HepG2 (cell line): ENCODE results near the gene DTNA. TPM values are rescaled to one million over a fixed set of nuclear protein-coding genes. Genes with fewer than 3 reads are reported as not detected.

Experiments used
- ATAC-seq: fragments of 200-7000 bp; cut with Tn5 transposase; 3 replicates; pipeline ENCODE4 v1.9.1; 2020; ENCODE audit warnings: mild to moderate bottlenecking, moderate library complexity
- BruUV-seq: library from RNA; stranded (reverse); fragments of 400-500 nt; replicated peaks from 2 replicates; lab custom pipeline; 2021; lab: Mats Ljungman, UMichigan
- CTCF ChIA-PET: fragments of 300-600 bp; formaldehyde crosslinking; extraction: SDS; loops from one replicate; lab custom pipeline; 2021; ENCODE audit warnings: low total read pairs, inconsistent platforms, low intra/inter-chr PET ratio; lab: Yijun Ruan, JAX
- POLR2A ChIA-PET: fragments of 350-600 bp; sonication (Branson Sonifier 250); formaldehyde crosslinking; loops from one replicate; lab custom pipeline; 2020; ENCODE audit warnings: antibody characterized with exemption, inconsistent platforms; lab: Yijun Ruan, JAX
- DNase-seq: peaks from one replicate; pipeline ENCODE4 v3.0.0-alpha.2; 2015; ENCODE audit warnings: low spot score
- FAIRE-seq: peaks from 3 replicates; lab custom pipeline; 2011; peaks lifted over from hg19 to GRCh38; lab: Jason Lieb, UNC
- H2AFZ ChIP-seq: one replicate; pipeline ENCODE4 v1.6.1; 2011; ENCODE audit warnings: low read length, inconsistent platforms
- H3K27ac ChIP-seq: fragments of 300-600 bp; 3 replicates; pipeline ENCODE4 v1.8.0; 2011; ENCODE audit warnings: mixed run types, mild to moderate bottlenecking, mixed read lengths, low read length, inconsistent platforms; ENCODE audit not compliant: insufficient read depth; ENCODE audit errors: extremely low read length
- H3K27me3 ChIP-seq, 2 experiments: fragments of 200-600 bp in 1 of 2; 2 replicates in 1 of 2; 3 replicates in 1 of 2; pipeline versions ENCODE4 v1.6.0 to v1.8.0; 2011; ENCODE audit warnings: low read length in 2 of 2, mild to moderate bottlenecking in 2 of 2, moderate library complexity in 2 of 2, inconsistent platforms in 1 of 2; ENCODE audit not compliant: insufficient read depth in 2 of 2, control insufficient read depth in 1 of 2
- H3K36me3 ChIP-seq, 2 experiments: fragments of 200-600 bp in 1 of 2; replicated peaks in 1 of 2; 2 replicates in 1 of 2; 3 replicates in 1 of 2; pipeline versions ENCODE4 v1.5.1 to v1.8.0; 2011; ENCODE audit warnings: low read length in 2 of 2, inconsistent platforms in 1 of 2; ENCODE audit not compliant: insufficient read depth in 2 of 2, control insufficient read depth in 1 of 2
- H3K4me1 ChIP-seq: 2 replicates; pipeline ENCODE4 v1.5.1; 2012; ENCODE audit warnings: low read length, inconsistent platforms; ENCODE audit not compliant: insufficient read depth
- H3K4me2 ChIP-seq: 2 replicates; pipeline ENCODE4 v1.6.0; 2011; ENCODE audit warnings: low read depth, low read length, inconsistent platforms
- H3K4me3 ChIP-seq, 3 experiments: fragments of 200-600 bp in 1 of 3; sonication (generic), shearing (Covaris generic) in 1 of 3; replicated peaks in 1 of 3; 2 replicates each; pipeline ENCODE4 v1.5.1; 2011 to 2016; ENCODE audit warnings: low read length in 3 of 3, inconsistent platforms in 2 of 3, low read depth in 2 of 3, mild to moderate bottlenecking in 2 of 3, control low read depth in 1 of 3, mixed read lengths in 1 of 3; ENCODE audit not compliant: insufficient read depth in 1 of 3
- H3K79me2 ChIP-seq: one replicate; pipeline ENCODE4 v1.6.1; 2011; ENCODE audit warnings: low read length, inconsistent platforms; ENCODE audit not compliant: insufficient read depth
- H3K9ac ChIP-seq: 2 replicates; pipeline ENCODE4 v1.6.0; 2011; ENCODE audit warnings: mild to moderate bottlenecking, low read depth, low read length, inconsistent platforms; ENCODE audit not compliant: insufficient read depth
- H3K9me3 ChIP-seq: 2 replicates; pipeline ENCODE4 v1.5.1; 2012; ENCODE audit warnings: mild to moderate bottlenecking, low read length
- H4K20me1 ChIP-seq: 2 replicates; pipeline ENCODE4 v1.6.0; 2011; ENCODE audit warnings: inconsistent platforms, mild to moderate bottlenecking, low read length, moderate library complexity; ENCODE audit not compliant: insufficient read depth
- ARNTL ChIP-seq: sonication (generic); formaldehyde crosslinking; IDR thresholded peaks from 2 replicates; pipeline ENCODE4 v1.4.0; 2020; ENCODE audit warnings: mild to moderate bottlenecking, missing genetic modification reagents
- CAMTA2 ChIP-seq: sonication (generic); formaldehyde crosslinking; IDR thresholded peaks from 2 replicates; pipeline ENCODE4 v1.4.0; 2020; ENCODE audit warnings: mild to moderate bottlenecking, missing genetic modification reagents, borderline replicate concordance
- CREB1 ChIP-seq, 2 experiments: fragments of 450-650 bp in 1 of 2; IDR thresholded peaks; 2 replicates each; pipeline ENCODE4 v1.6.1; 2016 to 2017; ENCODE audit warnings: control low read depth in 1 of 2, mild to moderate bottlenecking in 1 of 2, missing compliant biosample characterization in 1 of 2, missing genetic modification characterization in 1 of 2
- FOXO1 ChIP-seq: sonication (generic); formaldehyde crosslinking; IDR thresholded peaks from 2 replicates; pipeline ENCODE4 v1.4.0; 2020; ENCODE audit warnings: missing genetic modification reagents
- GABPB1 ChIP-seq: IDR thresholded peaks from 2 replicates; pipeline ENCODE4 v1.6.1; 2016; ENCODE audit warnings: mild to moderate bottlenecking, missing genetic modification reagents, moderate library complexity, missing compliant biosample characterization
- HDAC6 ChIP-seq: fragments of 200-600 bp; sonication (generic); IDR thresholded peaks from 2 replicates; pipeline ENCODE4 v1.7.0; 2017; ENCODE audit warnings: mild to moderate bottlenecking, antibody characterized with exemption, low read length, low read depth
- HNRNPK ChIP-seq: fragments of 200-400 bp; formaldehyde crosslinking; IDR thresholded peaks from 2 replicates; pipeline ENCODE4 v1.6.1; 2018; ENCODE audit warnings: low read length, low read depth, moderate library complexity, mild to moderate bottlenecking; ENCODE audit not compliant: poor library complexity, severe bottlenecking
- JARID2 ChIP-seq: sonication (generic); formaldehyde crosslinking; IDR thresholded peaks from 2 replicates; pipeline ENCODE4 v1.8.1; 2023; ENCODE audit warnings: missing genetic modification reagents, inconsistent platforms; ENCODE audit not compliant: insufficient replicate concordance
- NCOR1 ChIP-seq: fragments of 200-600 bp; sonication (generic); IDR thresholded peaks from 2 replicates; pipeline ENCODE4 v1.7.0; 2017; ENCODE audit warnings: antibody characterized with exemption, low read length, borderline replicate concordance
- NFRKB ChIP-seq: fragments of 450-650 bp; IDR thresholded peaks from 2 replicates; pipeline ENCODE4 v1.6.1; 2017
- NFYB ChIP-seq: sonication (generic); formaldehyde crosslinking; IDR thresholded peaks from 2 replicates; pipeline ENCODE4 v1.4.0; 2020; ENCODE audit warnings: missing genetic modification reagents
- NR2F1 ChIP-seq, 2 experiments: fragments of 450-650 bp in 1 of 2; formaldehyde crosslinking in 1 of 2; IDR thresholded peaks; 2 replicates each; pipeline versions ENCODE4 v1.5.0 to v1.6.1; 2016 to 2020; ENCODE audit warnings: mild to moderate bottlenecking in 1 of 2, missing compliant biosample characterization in 1 of 2, missing genetic modification reagents in 1 of 2, moderate library complexity in 1 of 2
- SETDB1 ChIP-seq: sonication (generic); formaldehyde crosslinking; IDR thresholded peaks from 2 replicates; pipeline ENCODE4 v1.5.1; 2020; ENCODE audit warnings: missing genetic modification reagents, mild to moderate bottlenecking, borderline replicate concordance
- ZBTB38 ChIP-seq: sonication (generic); formaldehyde crosslinking; IDR thresholded peaks from 2 replicates; pipeline ENCODE4 v1.5.1; 2020; ENCODE audit warnings: mild to moderate bottlenecking, missing genetic modification reagents
- ZNF503 ChIP-seq: sonication (generic); formaldehyde crosslinking; IDR thresholded peaks from 2 replicates; pipeline ENCODE4 v1.4.0; 2020; ENCODE audit warnings: missing genetic modification reagents
- ZNF576 ChIP-seq: sonication (generic); formaldehyde crosslinking; IDR thresholded peaks from 2 replicates; pipeline ENCODE4 v1.4.0; 2020; ENCODE audit warnings: mild to moderate bottlenecking, missing genetic modification reagents
- ZSCAN9 ChIP-seq: IDR thresholded peaks from 2 replicates; pipeline ENCODE4 v1.6.1; 2016; ENCODE audit warnings: borderline replicate concordance
- WGBS: methylation state at CpG from one replicate; pipeline ENCODE4 v1.1.6; 2017; ENCODE audit warnings: low lambda C conversion rate; 5-methylcytosine and 5-hydroxymethylcytosine counted together
- in situ Hi-C: cut with HindIII; loops from 2 replicates; pipeline ENCODE4 v1.10.0; 2017; ENCODE audit warnings: low pct_unique_long_range_greater_than_20kb; ENCODE audit not compliant: extremely low pct_ligation_motif_present
- intact Hi-C: fragments of 100-400 bp; cut with micrococcal nuclease; formaldehyde crosslinking; loops from one replicate; pipeline ENCODE4 v1.10.0; 2022; ENCODE audit not compliant: unreplicated experiment
- polyA plus RNA-seq, 8 experiments: library from polyadenylated mRNA; depleted of rRNA in 3 of 8; stranded (reverse) in 7 of 8; unstranded in 1 of 8; fragments of >200 nt; fragmentation: Illumina TruSeq in 4 of 8; extraction: Trizol in 4 of 8; gene quantifications; 2 replicates each; pipeline versions ENCODE4 v1.2.1 to v1.2.3, GENCODE V29; 2011 to 2016; ENCODE audit warnings: low read depth in 4 of 8, missing spikeins in 1 of 8, mixed read lengths in 1 of 8; ENCODE audit not compliant: insufficient read depth in 1 of 8
- total RNA-seq, 5 experiments: library from RNA; depleted of rRNA; stranded (reverse); fragments of >200 nt; fragmentation: Illumina TruSeq; extraction: Trizol; gene quantifications; 2 replicates each; pipeline ENCODE4 v1.2.3, GENCODE V29; 2016; ENCODE audit warnings: low read depth in 1 of 5
- TF ChIP-seq, protein P1 (sequence below): sonication (generic); formaldehyde crosslinking; IDR thresholded peaks from 2 replicates; pipeline ENCODE4 v1.4.0; 2020; ENCODE audit warnings: missing genetic modification reagents, mild to moderate bottlenecking, borderline replicate concordance
- TF ChIP-seq, protein P2 (sequence below): conservative IDR thresholded peaks from 2 replicates; pipeline ENCODE4 v1.6.1; 2018; ENCODE audit warnings: missing genetic modification reagents

DTNA gene
- total and polyA plus RNA-seq, 2 of the 13 experiments (the other 11 are each of a cell fraction or from before 2014, with no cell fraction given) = 8.5 to 29.0 TPM

- Histone ChIP-seq H4K20me1 (no peaks in the 10 kb centered on the region), H3K4me3 (no peak overlapping the region), H3K79me2 (no peaks in the 10 kb centered on the region), H3K9me3 (no peaks in the 10 kb centered on the region), H3K9ac (no peak overlapping the region), H3K36me3 (no peaks in the 10 kb centered on the region), H3K27ac (no peak overlapping the region), H3K4me2 (no peak overlapping the region), H2AFZ (no peak overlapping the region), H3K4me1 (peaks cover 8% of the 10 kb centered on the region; the same call in 1 of the 2 replicates), H3K27me3 (no peaks in the 10 kb centered on the region)
- TF ChIP-seq, protein P1, sequence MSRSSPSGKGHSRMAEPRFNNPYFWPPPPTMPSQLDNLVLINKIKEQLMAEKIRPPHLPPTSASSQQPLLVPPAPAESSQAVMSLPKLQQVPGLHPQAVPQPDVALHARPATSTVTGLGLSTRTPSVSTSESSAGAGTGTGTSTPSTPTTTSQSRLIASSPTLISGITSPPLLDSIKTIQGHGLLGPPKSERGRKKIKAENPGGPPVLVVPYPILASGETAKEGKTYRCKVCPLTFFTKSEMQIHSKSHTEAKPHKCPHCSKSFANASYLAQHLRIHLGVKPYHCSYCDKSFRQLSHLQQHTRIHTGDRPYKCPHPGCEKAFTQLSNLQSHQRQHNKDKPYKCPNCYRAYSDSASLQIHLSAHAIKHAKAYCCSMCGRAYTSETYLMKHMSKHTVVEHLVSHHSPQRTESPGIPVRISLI (CRISPR knock-in tag) = no peak
- no peak for TF ChIP-seq NFYB (CRISPR knock-in tag)
- no peak for TF ChIP-seq HDAC6
- no peak for TF ChIP-seq CREB1 (IDR thresholded peaks at IDR 0.05)
- TF ChIP-seq CREB1 (CRISPR knock-in tag; IDR thresholded peaks at IDR 0.05) = no peak
- no peak for TF ChIP-seq GABPB1 (CRISPR knock-in tag)
- no peak for TF ChIP-seq CAMTA2
- no peak for TF ChIP-seq ZSCAN9
- no peak for TF ChIP-seq NFRKB
- TF ChIP-seq FOXO1 (CRISPR knock-in tag) = no peak
- no peak for TF ChIP-seq HNRNPK
- TF ChIP-seq ZNF576 (CRISPR knock-in tag) = no peak
- no peak for TF ChIP-seq NCOR1
- TF ChIP-seq ARNTL = no peak
- no peak for TF ChIP-seq ZBTB38 (CRISPR knock-in tag)
- TF ChIP-seq, protein P2, sequence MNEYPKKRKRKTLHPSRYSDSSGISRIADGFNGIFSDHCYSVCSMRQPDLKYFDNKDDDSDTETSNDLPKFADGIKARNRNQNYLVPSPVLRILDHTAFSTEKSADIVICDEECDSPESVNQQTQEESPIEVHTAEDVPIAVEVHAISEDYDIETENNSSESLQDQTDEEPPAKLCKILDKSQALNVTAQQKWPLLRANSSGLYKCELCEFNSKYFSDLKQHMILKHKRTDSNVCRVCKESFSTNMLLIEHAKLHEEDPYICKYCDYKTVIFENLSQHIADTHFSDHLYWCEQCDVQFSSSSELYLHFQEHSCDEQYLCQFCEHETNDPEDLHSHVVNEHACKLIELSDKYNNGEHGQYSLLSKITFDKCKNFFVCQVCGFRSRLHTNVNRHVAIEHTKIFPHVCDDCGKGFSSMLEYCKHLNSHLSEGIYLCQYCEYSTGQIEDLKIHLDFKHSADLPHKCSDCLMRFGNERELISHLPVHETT (CRISPR knock-in tag) = no peak
- no peak for TF ChIP-seq SETDB1 (CRISPR knock-in tag)
- no peak for TF ChIP-seq ZNF503 (CRISPR knock-in tag)
- TF ChIP-seq JARID2 (CRISPR knock-in tag) = no peak
- no peak for TF ChIP-seq NR2F1 (CRISPR knock-in tag; IDR thresholded peaks at IDR 0.05)
- POLR2A ChIA-PET = no interaction called here
- FAIRE-seq = no peak
- DNase-seq = no peak
- CTCF ChIA-PET = no interaction called here
- 93% methylated on average over 3 of the region's 3 CpGs for WGBS
- in situ Hi-C loops (no loop called here), intact Hi-C loops (no loop called here)
- ATAC-seq = 0 out of 3 replicates have a peak, but pooled peaks have one; percentile 27
- no TSS peak for BruUV-seq
These were observed 127.7 kb downstream of the DTNA start for GRCh38 chr18:34837769-34838272.
